HG03039 (cell line): ENCODE measurements around the gene SPATC1L.
"Not testable (repeated sequence)": the region's sequence is repeated elsewhere in the genome, so short reads cannot be mapped to it uniquely, and the experiment has no call there.

Source experiments
- ATAC-seq: cut with Tn5 transposase; IDR thresholded peaks from one replicate; pipeline ENCODE4 v1.9.1; 2021; ENCODE audit warnings: mild to moderate bottlenecking, moderate library complexity; ENCODE audit not compliant: unreplicated experiment

Gene SPATC1L

GRCh38 chr21:46151989-46152926 lies 32.0 kb downstream of the SPATC1L start:
- no peak for ATAC-seq

GRCh38 chr21:46151261-46151988 lies 32.8 kb downstream of the SPATC1L start:
- ATAC-seq, result no peak

- no peak for ATAC-seq
These were observed 33.7 kb downstream of the SPATC1L start for GRCh38 chr21:46150491-46151121.

- ATAC-seq, result no peak
These were observed 34.2 kb downstream of the SPATC1L start for GRCh38 chr21:46150073-46150472.

GRCh38 chr21:46149205-46149901 lies 34.9 kb downstream of the SPATC1L start:
- no peak for ATAC-seq

GRCh38 chr21:46148106-46148505 lies 36.2 kb downstream of the SPATC1L start:
- ATAC-seq, result no peak

- ATAC-seq, result not testable (repeated sequence)
These were observed 36.8 kb downstream of the SPATC1L start for GRCh38 chr21:46147429-46147828.

- no peak for ATAC-seq
These were observed 37.4 kb downstream of the SPATC1L start for GRCh38 chr21:46146856-46147255.

- no peak for ATAC-seq
These were observed 38.2 kb downstream of the SPATC1L start for GRCh38 chr21:46145840-46146691.

- ATAC-seq, result no peak
These were observed 39.0 kb downstream of the SPATC1L start for GRCh38 chr21:46145159-46145839.

- ATAC-seq, result no peak
These were observed 39.7 kb downstream of the SPATC1L start for GRCh38 chr21:46144464-46145070.

- no peak for ATAC-seq
These were observed 41.4 kb downstream of the SPATC1L start for GRCh38 chr21:46142582-46143473.

GRCh38 chr21:46141767-46142581 lies 42.3 kb downstream of the SPATC1L start:
- ATAC-seq, result no peak

GRCh38 chr21:46140352-46141003 lies 43.8 kb downstream of the SPATC1L start:
- ATAC-seq, result not testable (repeated sequence)

GRCh38 chr21:46139686-46140085 lies 44.6 kb downstream of the SPATC1L start:
- ATAC-seq, result no peak

- ATAC-seq, result no peak
These were observed 45.8 kb downstream of the SPATC1L start for GRCh38 chr21:46138383-46138970.
